Measurements from ENCODE around the gene CGN. TPM values are rescaled to one million over a fixed set of nuclear protein-coding genes. Genes with fewer than 3 reads are reported as not detected.

Gene CGN
- total RNA-seq, 1 experiment from 2014 or later, result 30.9 TPM

DNA sequence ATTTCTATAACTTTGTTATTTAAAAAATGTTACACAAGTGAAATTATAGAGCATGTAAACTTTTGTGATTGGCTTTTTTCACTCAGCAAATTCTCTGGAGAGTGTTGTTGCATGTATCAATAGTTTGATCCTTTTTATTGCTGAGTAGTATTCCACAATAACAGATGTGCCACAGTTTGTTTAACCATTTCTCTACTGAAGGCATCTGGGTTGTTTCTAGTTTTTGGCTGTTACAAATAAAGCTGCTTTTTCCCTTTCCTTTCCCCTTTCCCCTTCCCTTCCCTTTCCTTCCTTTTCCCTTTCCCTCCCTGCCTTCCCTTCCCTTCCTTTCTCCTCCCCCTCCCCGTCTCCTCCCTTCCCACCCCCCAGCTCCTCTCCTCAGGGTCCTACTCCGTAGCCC, 44.9 kb downstream of the CGN start:
- no peak overlapping the region for H2BK20ac ChIP-seq (ENCODE audit: low read depth, low read length, poor library complexity, severe bottlenecking)
- peaks cover 2 to 4% of the 10 kb centered on the region in 2 experiments; a peak in 2 of 4 replicates for H3K4me1 Mint-ChIP-seq
- H4K20me1 ChIP-seq (ENCODE audit: control insufficient read depth, insufficient read depth, insufficient read length), result no peaks in the 10 kb centered on the region
- no peak for DNase-seq
- no peak overlapping the region for H3K4me3 Mint-ChIP-seq
- H3K9me3 ChIP-seq (ENCODE audit: control insufficient read depth, low read depth, low read length), result no peaks in the 10 kb centered on the region
- no peak overlapping the region for H3K18ac ChIP-seq (ENCODE audit: insufficient read length, low read depth, low read length)
- H3K36me3 Mint-ChIP-seq (ENCODE audit: insufficient read depth in 1 of 3, low read depth in 3 of 3), result peaks cover 0 to 9% (median 3%) of the 10 kb centered on the region in 3 experiments; a peak in 2 of 7 replicates
- peaks cover 0 to 3% of the 10 kb centered on the region in 2 experiments; a peak in 1 of 5 replicates for H3K9me3 Mint-ChIP-seq
- no peak overlapping the region for H4K5ac ChIP-seq (ENCODE audit: insufficient read length, low read depth, low read length)
- H3K23me2 ChIP-seq (ENCODE audit: insufficient read length, low read depth, low read length, poor library complexity, severe bottlenecking), result no peaks in the 10 kb centered on the region
- H3K56ac ChIP-seq (ENCODE audit: insufficient read length, low read depth, low read length), result no peak overlapping the region
- H3K79me2 ChIP-seq (ENCODE audit: insufficient read depth, low read length), result no peaks in the 10 kb centered on the region; the same call in 1 of the 2 replicates
- TF ChIP-seq, protein P1, sequence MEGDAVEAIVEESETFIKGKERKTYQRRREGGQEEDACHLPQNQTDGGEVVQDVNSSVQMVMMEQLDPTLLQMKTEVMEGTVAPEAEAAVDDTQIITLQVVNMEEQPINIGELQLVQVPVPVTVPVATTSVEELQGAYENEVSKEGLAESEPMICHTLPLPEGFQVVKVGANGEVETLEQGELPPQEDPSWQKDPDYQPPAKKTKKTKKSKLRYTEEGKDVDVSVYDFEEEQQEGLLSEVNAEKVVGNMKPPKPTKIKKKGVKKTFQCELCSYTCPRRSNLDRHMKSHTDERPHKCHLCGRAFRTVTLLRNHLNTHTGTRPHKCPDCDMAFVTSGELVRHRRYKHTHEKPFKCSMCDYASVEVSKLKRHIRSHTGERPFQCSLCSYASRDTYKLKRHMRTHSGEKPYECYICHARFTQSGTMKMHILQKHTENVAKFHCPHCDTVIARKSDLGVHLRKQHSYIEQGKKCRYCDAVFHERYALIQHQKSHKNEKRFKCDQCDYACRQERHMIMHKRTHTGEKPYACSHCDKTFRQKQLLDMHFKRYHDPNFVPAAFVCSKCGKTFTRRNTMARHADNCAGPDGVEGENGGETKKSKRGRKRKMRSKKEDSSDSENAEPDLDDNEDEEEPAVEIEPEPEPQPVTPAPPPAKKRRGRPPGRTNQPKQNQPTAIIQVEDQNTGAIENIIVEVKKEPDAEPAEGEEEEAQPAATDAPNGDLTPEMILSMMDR (conservative IDR thresholded peaks at IDR 0.05), result no peak
- no peak overlapping the region for H3K27ac ChIP-seq (ENCODE audit: insufficient read length, low read depth, low read length)
- no peak overlapping the region for H2BK5ac ChIP-seq (ENCODE audit: insufficient read length, low read length)
- no CpG with 5 or more reads among the region's 2 CpGs for WGBS (ENCODE audit: extremely low coverage, insufficient read length, low lambda C conversion rate)
- H2BK15ac ChIP-seq (ENCODE audit: low read depth, low read length), result no peak overlapping the region
- H3K27ac Mint-ChIP-seq, result no peak overlapping the region
- H3K23ac ChIP-seq (ENCODE audit: insufficient read length, low read depth, low read length), result no peak overlapping the region
- no peak overlapping the region for H2AFZ ChIP-seq (ENCODE audit: low read length)
- H4K91ac ChIP-seq (ENCODE audit: insufficient read length, low read depth, low read length), result no peak overlapping the region
- no peaks in the 10 kb centered on the region for H3K27me3 Mint-ChIP-seq (ENCODE audit: low read depth)
- no peak overlapping the region for H3K4ac ChIP-seq (ENCODE audit: low read depth, low read length)
- peaks cover 4% of the 10 kb centered on the region for H3K79me1 ChIP-seq (ENCODE audit: insufficient read depth, low read depth, low read length, poor library complexity, severe bottlenecking)
- H3T11ph ChIP-seq (ENCODE audit: low read length), result no peak overlapping the region
- H4K8ac ChIP-seq (replicated peaks; ENCODE audit: insufficient read length, low read depth, low read length), result no peak overlapping the region
- H2AK5ac ChIP-seq (ENCODE audit: insufficient read length, low read length), result no peak overlapping the region
- H2BK120ac ChIP-seq (ENCODE audit: low read depth, low read length, poor library complexity, severe bottlenecking), result no peak overlapping the region
- no peak overlapping the region for H3K9ac ChIP-seq (ENCODE audit: extremely low read depth, insufficient read length, low read length)
- H3K4me1 ChIP-seq (ENCODE audit: insufficient read depth, low read length), result no peaks in the 10 kb centered on the region
- H3K14ac ChIP-seq (ENCODE audit: insufficient read depth, low read length), result no peak overlapping the region
- no peak overlapping the region for H3K4me2 ChIP-seq (ENCODE audit: insufficient read depth, insufficient read length, low read length)
- no peak overlapping the region for H2BK12ac ChIP-seq (ENCODE audit: insufficient read length, low read depth, low read length)
- H3K27me3 ChIP-seq (ENCODE audit: insufficient read depth, low read length), result no peaks in the 10 kb centered on the region
